CD4-positive, alpha-beta T cell treated with Interferon alpha-2 for 1 hour (primary cell): ENCODE data around the gene TMEM164.
"Not testable (repeated sequence)": the region's sequence is repeated elsewhere in the genome, so short reads cannot be mapped to it uniquely, and the experiment has no call there.

Experiments used
- DNase-seq, 2 donors: peaks; one replicate each; pipeline ENCODE4 v3.0.0-alpha.2; 2020 to 2022

TMEM164 gene

GRCh38 chrX:110002300-110003166 is at the start of gene TMEM164:
Gene TMEM164, plus strand, starts transcription at chrX:110003114. Its CDS starts 661 bp downstream, at chrX:110003775.
- peak; percentile 83 to 87 for DNase-seq

DNA sequence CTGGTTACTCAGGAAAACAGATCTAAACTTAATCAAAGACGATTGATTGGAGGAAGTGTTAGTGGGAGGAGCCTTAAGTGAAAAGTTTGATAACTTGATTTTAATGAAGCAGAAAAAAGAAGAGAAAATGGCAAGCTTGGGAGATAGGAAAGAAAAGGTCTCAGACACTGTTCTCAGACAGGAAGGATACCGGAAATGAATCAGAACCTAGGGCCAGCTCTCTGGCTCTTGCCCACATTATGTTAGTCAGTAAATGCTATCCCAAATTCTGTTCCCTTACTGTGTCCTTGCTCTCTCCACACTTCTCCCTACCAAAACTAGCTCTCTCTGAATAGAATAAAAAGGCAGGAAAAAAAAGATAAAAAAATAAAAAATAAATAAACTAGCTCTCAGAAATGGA is 48.6 kb upstream of the TMEM164 start:
- DNase-seq = no peak

GRCh38 chrX:109954955-109955354 is 48.0 kb upstream of the TMEM164 start:
- DNase-seq = no peak

DNA sequence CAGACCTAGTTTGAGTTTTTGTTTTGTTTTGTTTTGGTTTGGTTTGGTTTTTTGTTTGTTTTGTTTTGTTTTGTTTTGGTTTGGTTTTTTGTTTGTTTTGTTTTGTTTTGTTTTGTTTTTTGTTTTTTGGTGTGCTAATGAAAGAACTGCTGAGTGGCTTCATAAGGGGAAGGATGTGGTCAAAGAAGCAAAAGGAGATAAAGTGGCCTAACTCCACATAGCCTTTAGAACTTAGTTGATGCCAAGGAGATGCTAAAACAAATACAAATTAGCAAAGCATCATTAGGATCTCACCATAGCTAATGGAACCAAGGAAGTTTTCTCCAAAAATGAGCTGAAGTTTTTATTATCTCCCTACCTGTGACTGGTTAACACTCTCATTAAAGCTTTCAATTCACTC is 44.6 kb upstream of the TMEM164 start:
- DNase-seq = no peak

DNA sequence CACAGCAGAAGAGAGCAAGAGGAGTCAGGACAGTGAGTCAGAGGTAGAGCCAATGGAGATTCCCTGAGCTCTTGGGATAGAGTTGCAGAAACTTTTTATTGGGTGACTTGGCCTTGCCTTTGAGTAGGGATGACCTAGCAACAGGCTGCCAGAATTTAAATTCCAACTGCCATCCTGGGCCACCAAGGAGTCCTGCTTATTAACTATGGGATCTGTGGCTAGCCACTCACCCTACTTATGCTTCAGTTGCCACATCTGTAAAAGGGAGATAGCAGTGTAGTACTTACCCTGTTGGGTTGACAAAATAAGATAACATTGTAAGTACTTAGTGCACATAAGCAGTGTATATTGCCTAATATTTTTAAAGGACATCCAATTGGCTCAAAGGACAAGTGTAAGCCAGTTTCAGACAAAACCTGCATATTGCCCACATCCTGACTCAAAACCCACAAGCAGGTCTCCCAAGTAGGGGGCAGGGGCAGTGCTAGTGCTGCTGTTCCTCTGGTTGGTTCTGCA is 43.5 kb upstream of the TMEM164 start:
- DNase-seq = peak in 1 of 2 donors; percentile 2

DNA sequence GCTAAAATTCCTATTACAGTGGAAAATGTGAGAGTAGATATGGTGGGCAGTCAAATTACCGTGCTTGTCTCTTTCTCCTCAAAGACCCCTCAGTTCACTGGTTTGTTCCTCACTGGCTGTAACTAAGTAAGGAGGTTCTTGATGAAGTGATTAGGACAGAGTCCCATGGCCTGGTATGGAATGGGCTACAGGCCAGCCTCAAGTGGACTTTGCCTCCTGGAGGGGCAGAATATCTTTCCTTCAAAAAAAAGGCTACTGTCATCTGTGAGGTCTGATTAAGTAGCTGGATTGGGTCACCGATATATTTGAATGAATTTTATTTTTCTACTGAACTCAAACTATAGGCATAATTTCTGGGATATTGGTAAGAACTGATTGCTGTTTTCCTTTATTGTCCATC is 38.5 kb upstream of the TMEM164 start:
- no peak for DNase-seq

DNA sequence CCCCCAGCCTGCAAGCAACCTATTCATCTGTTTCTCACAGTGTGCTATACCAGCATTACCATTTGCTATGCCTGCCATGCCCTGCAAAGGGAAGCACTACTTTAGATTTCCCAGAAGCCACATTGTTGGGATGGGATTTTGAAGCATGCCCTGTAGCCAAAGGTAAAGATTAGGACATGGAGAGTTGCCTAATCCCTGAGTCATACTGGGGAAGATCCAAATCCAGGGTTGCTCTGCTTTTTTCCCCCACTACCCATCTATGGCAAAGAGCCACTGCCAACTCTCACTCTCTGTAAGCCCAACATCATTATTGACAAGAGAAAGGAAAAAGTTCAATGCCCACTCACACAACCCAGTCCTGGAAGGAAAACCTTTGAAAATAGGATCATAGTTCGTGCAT is 36.7 kb upstream of the TMEM164 start:
- no peak for DNase-seq

DNA sequence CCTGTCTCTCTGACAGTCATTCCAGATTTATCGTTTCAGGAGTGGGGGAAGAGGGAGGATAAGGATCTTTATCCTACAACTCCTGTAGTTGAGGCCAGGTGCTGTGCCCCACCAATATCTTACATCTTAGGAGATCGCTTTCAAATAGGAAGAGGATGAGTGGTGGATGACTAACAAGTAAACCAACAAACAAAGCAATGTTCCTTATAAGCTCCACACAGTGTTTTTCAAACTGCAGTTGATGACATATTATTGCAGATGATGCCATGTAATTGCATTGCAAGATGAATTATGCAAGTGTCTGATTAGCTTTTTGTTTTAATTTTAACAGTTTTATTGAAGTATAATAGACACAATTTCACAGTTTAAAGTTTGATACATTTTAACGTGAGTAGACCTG is 35.8 kb upstream of the TMEM164 start:
- DNase-seq = no peak

DNA sequence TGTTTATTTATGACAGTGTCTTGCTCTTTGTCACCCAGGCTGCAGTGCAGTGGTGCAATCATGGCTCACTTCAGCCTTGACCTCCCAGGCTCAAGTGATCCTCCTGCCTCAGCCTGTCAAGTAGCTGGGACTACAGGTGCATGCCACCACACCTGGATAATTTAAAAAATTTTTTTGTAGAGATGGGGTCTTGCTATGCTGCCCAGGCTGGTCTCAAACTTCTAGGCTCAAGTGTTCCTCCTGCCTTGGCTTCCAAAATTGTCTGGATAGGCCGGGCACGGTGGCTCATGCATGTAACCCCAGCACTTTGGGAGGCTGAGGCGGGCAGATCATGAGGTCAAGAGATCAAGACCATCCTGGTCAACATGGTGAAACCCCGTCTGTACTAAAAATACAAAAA is 32.1 kb upstream of the TMEM164 start:
- not testable (repeated sequence) for DNase-seq

GRCh38 chrX:109974906-109975655 is 27.8 kb upstream of the TMEM164 start:
- DNase-seq = no peak

DNA sequence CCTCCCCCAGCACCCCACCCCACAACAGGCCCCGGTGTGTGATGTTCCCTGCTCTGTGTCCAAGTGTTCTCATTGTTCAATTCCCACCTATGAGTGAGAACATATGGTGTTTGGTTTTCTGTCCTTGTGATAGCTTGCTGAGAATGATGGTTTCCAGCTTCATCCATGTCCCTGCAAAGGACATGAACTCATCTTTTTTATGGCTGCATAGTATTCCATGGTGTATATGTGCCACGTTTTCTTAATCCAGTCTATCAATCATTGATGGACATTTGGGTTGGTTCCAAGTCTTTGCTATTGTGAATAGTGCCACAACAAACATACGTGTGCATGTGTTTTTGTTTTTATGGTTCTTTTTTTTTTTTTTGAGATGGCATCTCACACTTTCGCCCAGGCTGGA is 17.7 kb upstream of the TMEM164 start:
- DNase-seq = not testable (repeated sequence)

- no peak for DNase-seq
Measured at GRCh38 chrX:109987884-109988283, 15.0 kb upstream of the TMEM164 start.

DNA sequence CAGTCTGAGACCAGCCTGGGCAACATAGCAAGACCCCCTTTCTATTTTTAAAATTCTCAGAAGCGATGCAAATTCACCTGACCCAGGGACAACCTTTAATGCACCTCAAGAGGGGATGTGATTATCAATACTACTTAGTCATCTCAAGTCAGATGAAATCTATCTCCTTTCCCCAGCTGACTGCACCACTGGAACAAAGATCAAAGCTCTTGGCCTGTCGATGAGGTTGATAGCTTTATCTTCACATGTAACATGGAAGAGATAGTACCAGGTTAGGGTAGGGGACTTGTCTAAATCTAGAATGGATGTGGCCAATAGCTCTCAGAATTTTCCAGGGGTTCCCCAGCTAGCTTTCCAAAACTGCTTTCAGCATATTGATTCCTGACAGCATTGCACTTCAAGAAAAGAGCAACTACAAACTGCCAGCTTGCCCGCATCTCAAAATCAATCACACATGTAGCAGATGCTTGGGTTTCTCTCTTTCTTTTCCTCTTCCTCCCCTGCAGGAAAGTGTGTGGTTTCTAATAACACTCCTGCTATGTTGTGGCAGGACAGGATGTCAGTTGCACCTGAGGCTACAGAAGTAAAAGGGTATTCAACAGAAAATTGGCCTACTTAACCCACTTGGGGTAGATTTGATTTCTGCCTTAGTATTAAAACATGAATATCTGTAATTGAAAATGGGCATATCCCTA is 12.2 kb upstream of the TMEM164 start:
- peak in 1 of 2 donors; percentile 15 for DNase-seq

GRCh38 chrX:109992203-109992602 is 10.7 kb upstream of the TMEM164 start:
- DNase-seq = no peak

DNA sequence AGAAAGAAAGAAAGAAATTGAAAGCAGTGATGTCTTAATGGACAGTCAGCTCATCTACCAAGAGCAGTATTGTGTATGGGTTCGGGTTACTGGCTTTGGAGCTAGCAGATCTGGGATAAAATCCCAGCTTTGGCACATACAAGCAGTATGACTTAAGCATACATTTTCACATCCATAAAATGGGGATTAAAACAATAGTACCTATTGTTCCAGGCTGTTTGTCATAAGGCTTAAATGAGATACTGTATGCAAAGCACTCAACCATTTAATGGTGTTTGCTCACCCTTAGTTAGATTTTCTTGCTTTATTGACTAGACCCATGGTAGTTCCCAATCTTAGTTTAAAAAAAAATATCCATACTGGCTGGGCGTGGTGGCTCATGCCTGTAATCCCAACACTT is 7.8 kb upstream of the TMEM164 start:
- no peak for DNase-seq

- DNase-seq = no peak
Measured at GRCh38 chrX:109997786-109998452, 5.0 kb upstream of the TMEM164 start.

DNA sequence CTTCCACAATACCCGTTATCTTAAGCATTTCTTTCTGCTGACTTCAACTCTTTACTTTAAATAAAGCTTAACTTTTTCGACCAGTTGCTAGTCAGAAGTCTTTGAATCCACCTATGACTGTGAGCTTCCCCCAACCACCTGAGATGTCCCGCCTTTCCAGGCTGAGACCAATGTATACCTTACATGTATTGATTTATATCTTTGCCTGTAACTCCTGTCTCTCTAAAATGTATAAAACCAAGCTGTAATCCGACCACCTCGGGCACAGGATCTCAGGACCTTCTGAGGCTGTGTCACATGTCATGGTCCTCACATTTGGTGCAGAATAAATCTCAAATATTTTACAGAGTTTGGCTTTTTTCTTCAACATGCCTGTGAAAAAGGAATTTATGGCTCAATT is 2.9 kb upstream of the TMEM164 start:
- DNase-seq = no peak

GRCh38 chrX:110000847-110001713 is 1.8 kb upstream of the TMEM164 start:
- peak; percentile 5 to 27 for DNase-seq

- DNase-seq = no peak
Measured at GRCh38 chrX:110001740-110002299, 1.1 kb upstream of the TMEM164 start.

- peak; percentile 5 to 11 for DNase-seq
Measured at GRCh38 chrX:110003167-110004156, 548 bp downstream of the TMEM164 start.
